Liver (tissue), 9 donors: Measurements from ENCODE around the gene RPS6KA3. TPM values are rescaled to one million over a fixed set of nuclear protein-coding genes. Genes with fewer than 3 reads are reported as not detected.

ENCODE experiments used
- DNase-seq: peaks from one replicate; pipeline ENCODE4 v3.0.0-alpha.2; 2017; ENCODE audit warnings: low spot score
- H3K27ac ChIP-seq, 2 donors: one replicate each; pipeline ENCODE4 v1.7.0; 2013; ENCODE audit warnings: inconsistent platforms in 2 of 2, low read length in 2 of 2, control low read depth in 1 of 2, low read depth in 1 of 2, mild to moderate bottlenecking in 1 of 2
- H3K27me3 ChIP-seq, 4 donors: one replicate each; pipeline versions ENCODE4 v1.6.1 to v1.7.0; 2013; ENCODE audit warnings: low read length in 3 of 4, inconsistent platforms in 1 of 4, mild to moderate bottlenecking in 1 of 4, moderate library complexity in 1 of 4; ENCODE audit not compliant: control insufficient read depth in 4 of 4, insufficient read depth in 4 of 4
- H3K36me3 ChIP-seq, 4 donors: one replicate each; pipeline versions ENCODE4 v1.6.1 to v1.7.0; 2013; ENCODE audit warnings: low read length in 3 of 4, mild to moderate bottlenecking in 3 of 4, low read depth in 1 of 4, moderate library complexity in 1 of 4; ENCODE audit not compliant: control insufficient read depth in 4 of 4, insufficient read depth in 3 of 4
- H3K4me1 ChIP-seq, 4 donors: one replicate each; pipeline versions ENCODE4 v1.6.1 to v1.7.0; 2013; ENCODE audit warnings: low read length in 3 of 4, mild to moderate bottlenecking in 3 of 4, moderate library complexity in 1 of 4; ENCODE audit not compliant: control insufficient read depth in 4 of 4, insufficient read depth in 4 of 4
- H3K4me3 ChIP-seq, 3 donors: one replicate each; pipeline versions ENCODE4 v1.6.1 to v1.7.0; 2013; ENCODE audit warnings: low read length in 3 of 3, control low read depth in 1 of 3, low read depth in 1 of 3, mild to moderate bottlenecking in 1 of 3
- H3K9ac ChIP-seq, 2 donors: one replicate each; pipeline ENCODE4 v1.7.0; 2013; ENCODE audit warnings: low read length in 2 of 2, mild to moderate bottlenecking in 2 of 2, moderate library complexity in 2 of 2, control low read depth in 1 of 2, low read depth in 1 of 2
- H3K9me3 ChIP-seq, 4 donors: one replicate each; pipeline versions ENCODE4 v1.6.1 to v1.7.0; 2013; ENCODE audit warnings: low read length in 3 of 4; ENCODE audit not compliant: control insufficient read depth in 4 of 4
- EGR1 ChIP-seq, 2 donors: IDR thresholded peaks; 2 replicates each; pipeline ENCODE4 v1.6.1; 2016 to 2018; ENCODE audit warnings: antibody characterized with exemption in 2 of 2, low read depth in 2 of 2
- FOXA1 ChIP-seq: IDR thresholded peaks from 2 replicates; pipeline ENCODE4 v1.6.1; 2016; ENCODE audit warnings: antibody characterized with exemption
- FOXA2 ChIP-seq: IDR thresholded peaks from 2 replicates; pipeline ENCODE4 v1.6.1; 2016; ENCODE audit warnings: antibody characterized with exemption
- GABPA ChIP-seq, 2 donors: IDR thresholded peaks in 1 of 2; conservative IDR thresholded peaks in 1 of 2; 2 replicates each; pipeline ENCODE4 v1.6.1; 2016; ENCODE audit warnings: antibody characterized with exemption in 2 of 2, mild to moderate bottlenecking in 1 of 2, moderate library complexity in 1 of 2
- HNF4A ChIP-seq, 2 donors: conservative IDR thresholded peaks; 2 replicates each; pipeline ENCODE4 v1.6.1; 2016; ENCODE audit warnings: antibody characterized with exemption in 2 of 2, mild to moderate bottlenecking in 2 of 2
- HNF4G ChIP-seq: IDR thresholded peaks from 2 replicates; pipeline ENCODE4 v1.6.1; 2016; ENCODE audit warnings: antibody characterized with exemption
- JUND ChIP-seq, 2 donors: IDR thresholded peaks; 2 replicates each; pipeline ENCODE4 v1.6.1; 2016; ENCODE audit warnings: antibody characterized with exemption in 2 of 2
- RAD21 ChIP-seq, 2 donors: IDR thresholded peaks; 2 replicates each; pipeline ENCODE4 v1.6.1; 2016; ENCODE audit warnings: antibody characterized with exemption in 2 of 2, mild to moderate bottlenecking in 2 of 2
- REST ChIP-seq: IDR thresholded peaks from 2 replicates; pipeline ENCODE4 v1.6.1; 2016; ENCODE audit warnings: antibody characterized with exemption, mild to moderate bottlenecking
- RXRA ChIP-seq, 2 donors: IDR thresholded peaks; 2 replicates each; pipeline ENCODE4 v1.6.1; 2017 to 2018; ENCODE audit warnings: antibody characterized with exemption in 2 of 2, mild to moderate bottlenecking in 1 of 2
- TAF1 ChIP-seq: conservative IDR thresholded peaks from 2 replicates; pipeline ENCODE4 v1.6.1; 2016; ENCODE audit warnings: antibody characterized with exemption, mild to moderate bottlenecking
- WGBS: extraction: QIAGEN DNeasy Blood & Tissue Kit; methylation state at CpG from one replicate; pipeline ENCODE4 v1.1.7; 2013; 5-methylcytosine and 5-hydroxymethylcytosine counted together
- polyA plus RNA-seq, 2 donors: library from polyadenylated mRNA; stranded (reverse) in 1 of 2; unstranded in 1 of 2; fragments of 200-250 nt in 1 of 2; fragments of >200 nt in 1 of 2; fragmentation: Nextera tagmentation in 1 of 2; extraction: Ambion mirVana in 1 of 2; gene quantifications; one replicate each; pipeline versions ENCODE4 v1.2.1 to v1.2.3, GENCODE V29; 2013 to 2015
- total RNA-seq, 2 donors: library from RNA; depleted of rRNA; stranded (reverse); fragments of >200 nt; gene quantifications; one replicate each; pipeline ENCODE4 v1.2.3, GENCODE V29; 2014
- TF ChIP-seq, protein P1 (sequence below): IDR thresholded peaks from 2 replicates; pipeline ENCODE4 v1.6.1; 2016; ENCODE audit warnings: antibody characterized with exemption
- TF ChIP-seq, protein P2 (sequence below): fragments of 150-350 bp; IDR thresholded peaks from 2 replicates; pipeline ENCODE4 v1.5.1; 2017; ENCODE audit warnings: improper control_type of control experiment, low read depth, low read length; ENCODE audit not compliant: missing input control
- TF ChIP-seq, protein P3 (sequence below): IDR thresholded peaks from 2 replicates; pipeline ENCODE4 v1.6.1; 2016; ENCODE audit warnings: antibody characterized with exemption
- donor health status: healthy.
- donor health status: healthy.
- donor health status: healthy.
- donor health status: healthy.
- donor health status: healthy.

The RPS6KA3 gene
- total and polyA plus RNA-seq, 4 donors = 11.1 to 69.7 (median 38.8) TPM

GRCh38 chrX:20149326-20149725 is 117.4 kb downstream of the RPS6KA3 start (continued):
- TF ChIP-seq REST = peak; percentile 50
- TF ChIP-seq, protein P1, sequence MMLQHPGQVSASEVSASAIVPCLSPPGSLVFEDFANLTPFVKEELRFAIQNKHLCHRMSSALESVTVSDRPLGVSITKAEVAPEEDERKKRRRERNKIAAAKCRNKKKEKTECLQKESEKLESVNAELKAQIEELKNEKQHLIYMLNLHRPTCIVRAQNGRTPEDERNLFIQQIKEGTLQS = no peak
- TF ChIP-seq HNF4G = peak; percentile 66
- TF ChIP-seq TAF1 = no peak
- peak in 1 of 2 donors; percentile 14 for TF ChIP-seq RAD21 (IDR thresholded peaks at IDR 0.05)
- TF ChIP-seq HNF4A (conservative IDR thresholded peaks at IDR 0.05) = peak; percentile 85 to 90

GRCh38 chrX:20147561-20147960 is 119.1 kb downstream of the RPS6KA3 start:
- Histone ChIP-seq H3K9ac (no peak overlapping the region), H3K4me3 (no peak overlapping the region), H3K27ac (no peak overlapping the region), H3K4me1 (peaks cover 0 to 8% (median 2%) of the 10 kb centered on the region in 4 donors), H3K9me3 (no peaks in the 10 kb centered on the region), H3K36me3 (peaks cover 0 to 8% (median 3%) of the 10 kb centered on the region in 4 donors), H3K27me3 (no peaks in the 10 kb centered on the region)
- WGBS = 71% methylated on average over 1 of the region's 1 CpG
- TF ChIP-seq TAF1 = no peak
- TF ChIP-seq, protein P1 = no peak
- DNase-seq = no peak

- DNase-seq = no peak
- no peak overlapping the region for H3K4me3 ChIP-seq
- 95% methylated on average over 3 of the region's 3 CpGs for WGBS
Measured at GRCh38 chrX:20144491-20144890, 122.2 kb downstream of the RPS6KA3 start.

More at GRCh38 chrX:20144491-20144890, 122.2 kb downstream of the RPS6KA3 start:
- peaks cover 0 to 16% (median 13%) of the 10 kb centered on the region in 4 donors for H3K4me1 ChIP-seq
- TF ChIP-seq, protein P2, sequence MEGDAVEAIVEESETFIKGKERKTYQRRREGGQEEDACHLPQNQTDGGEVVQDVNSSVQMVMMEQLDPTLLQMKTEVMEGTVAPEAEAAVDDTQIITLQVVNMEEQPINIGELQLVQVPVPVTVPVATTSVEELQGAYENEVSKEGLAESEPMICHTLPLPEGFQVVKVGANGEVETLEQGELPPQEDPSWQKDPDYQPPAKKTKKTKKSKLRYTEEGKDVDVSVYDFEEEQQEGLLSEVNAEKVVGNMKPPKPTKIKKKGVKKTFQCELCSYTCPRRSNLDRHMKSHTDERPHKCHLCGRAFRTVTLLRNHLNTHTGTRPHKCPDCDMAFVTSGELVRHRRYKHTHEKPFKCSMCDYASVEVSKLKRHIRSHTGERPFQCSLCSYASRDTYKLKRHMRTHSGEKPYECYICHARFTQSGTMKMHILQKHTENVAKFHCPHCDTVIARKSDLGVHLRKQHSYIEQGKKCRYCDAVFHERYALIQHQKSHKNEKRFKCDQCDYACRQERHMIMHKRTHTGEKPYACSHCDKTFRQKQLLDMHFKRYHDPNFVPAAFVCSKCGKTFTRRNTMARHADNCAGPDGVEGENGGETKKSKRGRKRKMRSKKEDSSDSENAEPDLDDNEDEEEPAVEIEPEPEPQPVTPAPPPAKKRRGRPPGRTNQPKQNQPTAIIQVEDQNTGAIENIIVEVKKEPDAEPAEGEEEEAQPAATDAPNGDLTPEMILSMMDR = no peak
- TF ChIP-seq FOXA1 = no peak
- TF ChIP-seq GABPA (IDR thresholded peaks at IDR 0.05 in 1 of 2, conservative IDR thresholded peaks at IDR 0.05 in 1 of 2) = no peak
- no peak for TF ChIP-seq REST
- TF ChIP-seq HNF4A (conservative IDR thresholded peaks at IDR 0.05) = no peak
- no peak for TF ChIP-seq EGR1 (IDR thresholded peaks at IDR 0.05; ENCODE audit: low read depth in 2 of 2)
- TF ChIP-seq RXRA (IDR thresholded peaks at IDR 0.05) = no peak
- TF ChIP-seq RAD21 (IDR thresholded peaks at IDR 0.05) = no peak
- no peak for TF ChIP-seq HNF4G
- no peak for TF ChIP-seq TAF1
- no peak for TF ChIP-seq JUND (IDR thresholded peaks at IDR 0.05)
- no peak for TF ChIP-seq FOXA2
- TF ChIP-seq, protein P3, sequence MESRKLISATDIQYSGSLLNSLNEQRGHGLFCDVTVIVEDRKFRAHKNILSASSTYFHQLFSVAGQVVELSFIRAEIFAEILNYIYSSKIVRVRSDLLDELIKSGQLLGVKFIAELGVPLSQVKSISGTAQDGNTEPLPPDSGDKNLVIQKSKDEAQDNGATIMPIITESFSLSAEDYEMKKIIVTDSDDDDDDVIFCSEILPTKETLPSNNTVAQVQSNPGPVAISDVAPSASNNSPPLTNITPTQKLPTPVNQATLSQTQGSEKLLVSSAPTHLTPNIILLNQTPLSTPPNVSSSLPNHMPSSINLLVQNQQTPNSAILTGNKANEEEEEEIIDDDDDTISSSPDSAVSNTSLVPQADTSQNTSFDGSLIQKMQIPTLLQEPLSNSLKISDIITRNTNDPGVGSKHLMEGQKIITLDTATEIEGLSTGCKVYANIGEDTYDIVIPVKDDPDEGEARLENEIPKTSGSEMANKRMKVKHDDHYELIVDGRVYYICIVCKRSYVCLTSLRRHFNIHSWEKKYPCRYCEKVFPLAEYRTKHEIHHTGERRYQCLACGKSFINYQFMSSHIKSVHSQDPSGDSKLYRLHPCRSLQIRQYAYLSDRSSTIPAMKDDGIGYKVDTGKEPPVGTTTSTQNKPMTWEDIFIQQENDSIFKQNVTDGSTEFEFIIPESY = no peak
- H3K9me3 ChIP-seq = no peaks in the 10 kb centered on the region
- H3K9ac ChIP-seq = no peak overlapping the region
- H3K36me3 ChIP-seq = no peaks in the 10 kb centered on the region
- H3K27ac ChIP-seq = no peak overlapping the region
- H3K27me3 ChIP-seq = no peaks in the 10 kb centered on the region
